OCI-LY1 (cell line): ENCODE data around the gene IZUMO4.

Source experiments
- H2AFZ ChIP-seq: fragments of 200-600 bp; sonication (generic), shearing (Covaris generic); 2 replicates; pipeline ENCODE4 v1.6.0; 2014; ENCODE audit warnings: antibody characterized with exemption, mild to moderate bottlenecking, low read length
- H3F3A ChIP-seq: fragments of 200-600 bp; sonication (generic), shearing (Covaris generic); 2 replicates; pipeline ENCODE4 v1.6.0; 2014; ENCODE audit warnings: mild to moderate bottlenecking, antibody characterized with exemption, low read length, moderate library complexity; ENCODE audit not compliant: insufficient read depth
- H3K27ac ChIP-seq: fragments of 200-600 bp; sonication (generic); 2 replicates; pipeline ENCODE4 v1.5.1; 2014; ENCODE audit warnings: low read length, mixed run types, mild to moderate bottlenecking, low read depth; ENCODE audit not compliant: poor library complexity, severe bottlenecking
- H3K27me3 ChIP-seq: fragments of 200-600 bp; sonication (generic); 2 replicates; pipeline ENCODE4 v1.6.0; 2014; ENCODE audit warnings: antibody characterized with exemption, mild to moderate bottlenecking, low read length, moderate library complexity; ENCODE audit not compliant: insufficient read depth
- H3K36me3 ChIP-seq: fragments of 200-600 bp; sonication (generic); 2 replicates; pipeline ENCODE4 v1.6.1; 2014; ENCODE audit warnings: mild to moderate bottlenecking, antibody characterized with exemption, low read length, moderate library complexity, mixed read lengths; ENCODE audit not compliant: insufficient read depth
- H3K4me1 ChIP-seq: fragments of 200-600 bp; sonication (generic); 2 replicates; pipeline ENCODE4 v1.5.1; 2014; ENCODE audit warnings: mild to moderate bottlenecking, low read length, moderate library complexity; ENCODE audit not compliant: insufficient read depth, severe bottlenecking
- H3K4me2 ChIP-seq: fragments of 200-600 bp; sonication (generic), shearing (Covaris generic); 2 replicates; pipeline ENCODE4 v1.6.1; 2014; ENCODE audit warnings: low read length
- H3K4me3 ChIP-seq: fragments of 200-600 bp; sonication (generic); 2 replicates; pipeline ENCODE4 v1.5.1; 2014; ENCODE audit warnings: low read length, low read depth, mild to moderate bottlenecking, mixed read lengths; ENCODE audit not compliant: poor library complexity, severe bottlenecking
- H3K79me2 ChIP-seq: fragments of 200-600 bp; shearing (Covaris generic); 2 replicates; pipeline ENCODE4 v1.6.1; 2016; ENCODE audit warnings: mixed run types, low read length, mixed read lengths; ENCODE audit not compliant: insufficient read depth
- H3K9ac ChIP-seq: fragments of 200-600 bp; sonication (generic), shearing (Covaris generic); 2 replicates; pipeline ENCODE4 v1.6.1; 2014; ENCODE audit warnings: mild to moderate bottlenecking, low read length, mixed read lengths
- H3K9me2 ChIP-seq: fragments of 200-600 bp; sonication (generic), shearing (Covaris generic); 2 replicates; pipeline ENCODE4 v1.6.1; 2014; ENCODE audit warnings: low read depth, mild to moderate bottlenecking, low read length, mixed read lengths
- H3K9me3 ChIP-seq: fragments of 200-600 bp; shearing (Covaris generic); 2 replicates; pipeline ENCODE4 v1.6.1; 2014; ENCODE audit warnings: low read length, mixed read lengths
- H4K20me1 ChIP-seq: fragments of 200-600 bp; sonication (generic), shearing (Covaris generic); 2 replicates; pipeline ENCODE4 v1.6.0; 2016; ENCODE audit warnings: mild to moderate bottlenecking, low read length; ENCODE audit not compliant: insufficient read depth
- EZH2 ChIP-seq: fragments of 200-600 bp; sonication (generic), shearing (Covaris generic); IDR thresholded peaks from 2 replicates; pipeline ENCODE4 v1.8.0; 2017; ENCODE audit warnings: borderline replicate concordance, mixed run types, mild to moderate bottlenecking, antibody characterized with exemption, low read length, moderate library complexity, mixed read lengths
- TF ChIP-seq, protein P1 (sequence below): fragments of 200-600 bp; sonication (generic), shearing (Covaris generic); IDR thresholded peaks from 2 replicates; pipeline ENCODE4 v1.5.1; 2017; ENCODE audit warnings: mild to moderate bottlenecking, antibody characterized with exemption, low read length, moderate library complexity, mixed read lengths

Gene IZUMO4

DNA sequence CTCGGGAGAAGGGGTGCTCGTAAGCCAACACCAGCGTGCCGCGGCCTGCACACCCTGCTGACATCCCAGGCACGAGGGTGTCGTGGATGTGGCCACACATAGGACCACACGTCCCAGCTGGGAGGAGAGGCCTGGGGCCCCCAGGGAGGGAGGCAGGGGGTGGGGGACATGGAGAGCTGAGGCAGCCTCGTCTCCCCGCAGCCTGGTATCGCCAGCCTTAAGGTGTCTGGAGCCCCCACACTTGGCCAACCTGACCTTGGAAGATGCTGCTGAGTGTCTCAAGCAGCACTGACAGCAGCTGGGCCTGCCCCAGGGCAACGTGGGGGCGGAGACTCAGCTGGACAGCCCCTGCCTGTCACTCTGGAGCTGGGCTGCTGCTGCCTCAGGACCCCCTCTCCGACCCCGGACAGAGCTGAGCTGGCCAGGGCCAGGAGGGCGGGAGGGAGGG, 2.4 kb downstream of the IZUMO4 start:
- Histone ChIP-seq H3K9ac (no peak overlapping the region), H3K4me3 (no peak overlapping the region), H3K27me3 (no peaks in the 10 kb centered on the region), H3K9me3 (no peaks in the 10 kb centered on the region), H3F3A (no peaks in the 10 kb centered on the region), H2AFZ (no peak overlapping the region), H3K4me2 (no peak overlapping the region), H4K20me1 (no peaks in the 10 kb centered on the region), H3K27ac (no peak overlapping the region), H3K36me3 (peaks cover 16% of the 10 kb centered on the region), H3K9me2 (no peaks in the 10 kb centered on the region), H3K79me2 (no peaks in the 10 kb centered on the region), H3K4me1 (peaks cover 24% of the 10 kb centered on the region)
- TF ChIP-seq, protein P1, sequence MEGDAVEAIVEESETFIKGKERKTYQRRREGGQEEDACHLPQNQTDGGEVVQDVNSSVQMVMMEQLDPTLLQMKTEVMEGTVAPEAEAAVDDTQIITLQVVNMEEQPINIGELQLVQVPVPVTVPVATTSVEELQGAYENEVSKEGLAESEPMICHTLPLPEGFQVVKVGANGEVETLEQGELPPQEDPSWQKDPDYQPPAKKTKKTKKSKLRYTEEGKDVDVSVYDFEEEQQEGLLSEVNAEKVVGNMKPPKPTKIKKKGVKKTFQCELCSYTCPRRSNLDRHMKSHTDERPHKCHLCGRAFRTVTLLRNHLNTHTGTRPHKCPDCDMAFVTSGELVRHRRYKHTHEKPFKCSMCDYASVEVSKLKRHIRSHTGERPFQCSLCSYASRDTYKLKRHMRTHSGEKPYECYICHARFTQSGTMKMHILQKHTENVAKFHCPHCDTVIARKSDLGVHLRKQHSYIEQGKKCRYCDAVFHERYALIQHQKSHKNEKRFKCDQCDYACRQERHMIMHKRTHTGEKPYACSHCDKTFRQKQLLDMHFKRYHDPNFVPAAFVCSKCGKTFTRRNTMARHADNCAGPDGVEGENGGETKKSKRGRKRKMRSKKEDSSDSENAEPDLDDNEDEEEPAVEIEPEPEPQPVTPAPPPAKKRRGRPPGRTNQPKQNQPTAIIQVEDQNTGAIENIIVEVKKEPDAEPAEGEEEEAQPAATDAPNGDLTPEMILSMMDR, result no peak
- TF ChIP-seq EZH2, result no peak

GRCh38 chr19:2099937-2100718, 3.4 kb downstream of the IZUMO4 start:
- no peaks in the 10 kb centered on the region for H3K79me2 ChIP-seq
- H4K20me1 ChIP-seq, result no peaks in the 10 kb centered on the region

GRCh38 chr19:2100719-2101061, 4.0 kb downstream of the IZUMO4 start:
- Histone ChIP-seq H3K27ac (no peak overlapping the region), H3K4me1 (peaks cover 12% of the 10 kb centered on the region), H2AFZ (no peak overlapping the region), H3K27me3 (no peaks in the 10 kb centered on the region), H3K9me3 (no peaks in the 10 kb centered on the region), H3K9me2 (no peaks in the 10 kb centered on the region), H4K20me1 (no peaks in the 10 kb centered on the region), H3K4me3 (no peak overlapping the region), H3K36me3 (peaks cover 25% of the 10 kb centered on the region), H3K79me2 (no peaks in the 10 kb centered on the region), H3F3A (no peaks in the 10 kb centered on the region), H3K4me2 (no peak overlapping the region), H3K9ac (no peak overlapping the region)
- TF ChIP-seq EZH2, result no peak
- TF ChIP-seq, protein P1, result no peak

More at GRCh38 chr19:2099937-2100718, 3.4 kb downstream of the IZUMO4 start:
- H3K9ac ChIP-seq, result no peak overlapping the region
- H3K27me3 ChIP-seq, result no peaks in the 10 kb centered on the region
- no peaks in the 10 kb centered on the region for H3K9me3 ChIP-seq
- no peak for TF ChIP-seq EZH2
- TF ChIP-seq, protein P1, result no peak
- H3K27ac ChIP-seq, result no peak overlapping the region
- peaks cover 14% of the 10 kb centered on the region for H3K4me1 ChIP-seq
- H3K4me2 ChIP-seq, result no peak overlapping the region
- H2AFZ ChIP-seq, result no peak overlapping the region
- peaks cover 20% of the 10 kb centered on the region for H3K36me3 ChIP-seq
- H3F3A ChIP-seq, result no peaks in the 10 kb centered on the region
- no peaks in the 10 kb centered on the region for H3K9me2 ChIP-seq
- no peak overlapping the region for H3K4me3 ChIP-seq
